ENCODE measurements around the gene MYO19. TPM values are rescaled to one million over a fixed set of nuclear protein-coding genes. Genes with fewer than 3 reads are reported as not detected.

The MYO19 gene
- total RNA-seq, 1 experiment from 2014 or later: 144 TPM

DNA sequence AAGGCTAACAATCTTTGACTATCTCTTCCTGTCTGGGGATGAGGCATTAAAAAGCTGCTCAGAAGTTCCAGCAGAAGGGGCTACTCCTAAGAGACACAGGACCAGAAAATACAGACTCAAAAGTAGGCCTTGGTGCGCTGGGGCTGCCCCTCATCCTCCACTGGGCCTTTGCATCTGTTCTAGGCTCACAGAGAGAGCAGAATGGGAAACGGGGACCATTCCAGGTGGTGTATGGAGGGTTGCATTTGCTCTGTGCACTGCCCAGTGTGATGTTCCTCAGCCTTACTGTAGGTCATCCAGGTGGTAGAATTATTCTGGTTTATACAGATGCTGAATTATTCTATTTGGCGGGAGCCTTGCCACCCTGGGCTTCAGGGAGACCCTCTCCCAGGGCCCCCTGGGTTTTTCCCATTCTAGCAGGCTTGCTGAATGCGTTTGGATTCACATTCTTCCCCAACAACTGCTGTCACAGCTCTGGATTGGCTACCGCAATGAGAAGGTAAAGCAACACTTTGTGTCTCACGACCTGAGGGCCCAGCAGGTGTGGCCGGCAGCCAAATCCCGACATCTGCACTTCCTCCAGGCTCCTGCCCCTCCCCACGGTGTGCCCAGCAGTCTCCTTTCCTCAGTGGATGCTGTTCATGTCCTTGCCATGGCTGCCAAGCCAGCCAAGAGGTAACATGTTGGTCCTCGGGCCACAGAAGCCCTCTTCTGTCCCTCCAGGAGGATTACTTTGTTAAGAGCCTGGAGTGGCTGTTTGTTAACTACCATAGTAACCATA lies 73.1 kb downstream of the MYO19 start:
- Histone ChIP-seq H2AFZ (ENCODE audit: low read length) (no peak overlapping the region), H3K4me1 (ENCODE audit: insufficient read depth, low read length) (no peaks in the 10 kb centered on the region), H2BK120ac (ENCODE audit: low read depth, low read length, poor library complexity, severe bottlenecking) (no peak overlapping the region), H4K20me1 (ENCODE audit: control insufficient read depth, insufficient read depth, insufficient read length) (no peaks in the 10 kb centered on the region), H3K9me3 (ENCODE audit: control insufficient read depth, low read depth, low read length) (no peaks in the 10 kb centered on the region), H2AK5ac (ENCODE audit: insufficient read length, low read length) (no peak overlapping the region), H2BK20ac (ENCODE audit: low read depth, low read length, poor library complexity, severe bottlenecking) (no peak overlapping the region), H3K23me2 (ENCODE audit: insufficient read length, low read depth, low read length, poor library complexity, severe bottlenecking) (no peaks in the 10 kb centered on the region), H3K27me3 (ENCODE audit: insufficient read depth, low read length) (no peaks in the 10 kb centered on the region; the same call in 1 of the 2 replicates), H3K14ac (ENCODE audit: insufficient read depth, low read length) (no peak overlapping the region), H3K4me2 (ENCODE audit: insufficient read depth, insufficient read length, low read length) (no peak overlapping the region), H3K56ac (ENCODE audit: insufficient read length, low read depth, low read length) (no peak overlapping the region), H4K5ac (ENCODE audit: insufficient read length, low read depth, low read length) (no peak overlapping the region), H3K79me2 (ENCODE audit: insufficient read depth, low read length) (no peaks in the 10 kb centered on the region), H3K18ac (ENCODE audit: insufficient read length, low read depth, low read length) (no peak overlapping the region), H4K91ac (ENCODE audit: insufficient read length, low read depth, low read length) (no peak overlapping the region), H3K27ac (ENCODE audit: insufficient read length, low read depth, low read length) (no peak overlapping the region), H2BK12ac (ENCODE audit: insufficient read length, low read depth, low read length) (no peak overlapping the region), H2BK15ac (ENCODE audit: low read depth, low read length) (no peak overlapping the region), H3T11ph (ENCODE audit: low read length) (no peak overlapping the region), H2BK5ac (ENCODE audit: insufficient read length, low read length) (no peak overlapping the region), H3K79me1 (ENCODE audit: insufficient read depth, low read depth, low read length, poor library complexity, severe bottlenecking) (no peaks in the 10 kb centered on the region), H3K9ac (ENCODE audit: extremely low read depth, insufficient read length, low read length) (no peak overlapping the region), H3K4ac (ENCODE audit: low read depth, low read length) (no peak overlapping the region), H4K8ac (replicated peaks; ENCODE audit: insufficient read length, low read depth, low read length) (no peak overlapping the region), H3K23ac (ENCODE audit: insufficient read length, low read depth, low read length) (no peak overlapping the region)
- H3K4me3 Mint-ChIP-seq: no peak overlapping the region
- WGBS (ENCODE audit: extremely low coverage, insufficient read length, low lambda C conversion rate): no CpG with 5 or more reads among the region's 10 CpGs
- H3K9me3 Mint-ChIP-seq: no peaks in the 10 kb centered on the region; a peak in 1 of 5 replicates
- peaks cover 48% of the 10 kb centered on the region for H3K27me3 Mint-ChIP-seq (ENCODE audit: low read depth)
- H3K4me1 Mint-ChIP-seq: peaks cover 6 to 8% of the 10 kb centered on the region in 2 experiments; a peak in 3 of 4 replicates
- H3K27ac Mint-ChIP-seq: peak overlapping the region in 1 of 3 experiments; percentile 18; a peak in 1 of 7 replicates
- no peak for DNase-seq
- TF ChIP-seq, protein P1, sequence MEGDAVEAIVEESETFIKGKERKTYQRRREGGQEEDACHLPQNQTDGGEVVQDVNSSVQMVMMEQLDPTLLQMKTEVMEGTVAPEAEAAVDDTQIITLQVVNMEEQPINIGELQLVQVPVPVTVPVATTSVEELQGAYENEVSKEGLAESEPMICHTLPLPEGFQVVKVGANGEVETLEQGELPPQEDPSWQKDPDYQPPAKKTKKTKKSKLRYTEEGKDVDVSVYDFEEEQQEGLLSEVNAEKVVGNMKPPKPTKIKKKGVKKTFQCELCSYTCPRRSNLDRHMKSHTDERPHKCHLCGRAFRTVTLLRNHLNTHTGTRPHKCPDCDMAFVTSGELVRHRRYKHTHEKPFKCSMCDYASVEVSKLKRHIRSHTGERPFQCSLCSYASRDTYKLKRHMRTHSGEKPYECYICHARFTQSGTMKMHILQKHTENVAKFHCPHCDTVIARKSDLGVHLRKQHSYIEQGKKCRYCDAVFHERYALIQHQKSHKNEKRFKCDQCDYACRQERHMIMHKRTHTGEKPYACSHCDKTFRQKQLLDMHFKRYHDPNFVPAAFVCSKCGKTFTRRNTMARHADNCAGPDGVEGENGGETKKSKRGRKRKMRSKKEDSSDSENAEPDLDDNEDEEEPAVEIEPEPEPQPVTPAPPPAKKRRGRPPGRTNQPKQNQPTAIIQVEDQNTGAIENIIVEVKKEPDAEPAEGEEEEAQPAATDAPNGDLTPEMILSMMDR (conservative IDR thresholded peaks at IDR 0.05): no peak
- no peaks in the 10 kb centered on the region for H3K36me3 Mint-ChIP-seq (ENCODE audit: insufficient read depth in 1 of 3, low read depth in 3 of 3)
